Skeletal muscle cell (primary cell): ENCODE measurements around the gene GNB4.

Source experiments
- DNase-seq: peaks from one replicate; pipeline ENCODE4 v3.0.0-alpha.2; 2010; ENCODE audit warnings: low read depth
- H3K4me3 ChIP-seq: 2 replicates; pipeline ENCODE4 v1.5.1; 2011; ENCODE audit warnings: low read depth, mild to moderate bottlenecking, control low read depth, low read length, moderate library complexity

The GNB4 gene

GRCh38 chr3:179451265-179452175 lies at the start of gene GNB4:
GNB4 (minus strand) TSS chr3:179451470; CDS start chr3:179426200, 25,270 bp downstream.
- DNase-seq = peak; percentile 61
- H3K4me3 ChIP-seq = peak within 1 kb of the TSS; percentile 88

- H3K4me3 ChIP-seq = no peak overlapping the region
- DNase-seq = no peak
Measured at GRCh38 chr3:179495483-179495882, 44.2 kb upstream of the GNB4 start.

- no peak overlapping the region for H3K4me3 ChIP-seq
- no peak for DNase-seq
Measured at GRCh38 chr3:179493260-179493659, 42.0 kb upstream of the GNB4 start.

- DNase-seq = no peak
- no peak overlapping the region for H3K4me3 ChIP-seq
Measured at GRCh38 chr3:179488213-179488612, 36.9 kb upstream of the GNB4 start.

- no peak overlapping the region for H3K4me3 ChIP-seq
- no peak for DNase-seq
Measured at GRCh38 chr3:179486806-179487205, 35.5 kb upstream of the GNB4 start.

GRCh38 chr3:179482857-179483256 lies 31.6 kb upstream of the GNB4 start:
- H3K4me3 ChIP-seq = no peak overlapping the region
- no peak for DNase-seq

- H3K4me3 ChIP-seq = no peak overlapping the region
- no peak for DNase-seq
Measured at GRCh38 chr3:179476215-179476614, 24.9 kb upstream of the GNB4 start.

GRCh38 chr3:179474480-179474879 lies 23.2 kb upstream of the GNB4 start:
- DNase-seq = no peak

GRCh38 chr3:179473565-179473964 lies 22.3 kb upstream of the GNB4 start:
- H3K4me3 ChIP-seq = no peak overlapping the region
- no peak for DNase-seq

More at GRCh38 chr3:179474480-179474879, 23.2 kb upstream of the GNB4 start:
- H3K4me3 ChIP-seq = no peak overlapping the region

- no peak for DNase-seq
Measured at GRCh38 chr3:179464323-179465092, 13.2 kb upstream of the GNB4 start.

GRCh38 chr3:179463319-179463718 lies 12.0 kb upstream of the GNB4 start:
- DNase-seq = no peak
- H3K4me3 ChIP-seq = no peak overlapping the region

More at GRCh38 chr3:179464323-179465092, 13.2 kb upstream of the GNB4 start:
- H3K4me3 ChIP-seq = no peak overlapping the region

GRCh38 chr3:179460260-179460659 lies 9.0 kb upstream of the GNB4 start:
- no peak overlapping the region for H3K4me3 ChIP-seq
- DNase-seq = no peak

- H3K4me3 ChIP-seq = no peak overlapping the region
- no peak for DNase-seq
Measured at GRCh38 chr3:179455954-179456353, 4.7 kb upstream of the GNB4 start.

GRCh38 chr3:179454887-179455286 lies 3.6 kb upstream of the GNB4 start:
- H3K4me3 ChIP-seq = no peak overlapping the region
- DNase-seq = no peak

- DNase-seq = no peak
- no peak overlapping the region for H3K4me3 ChIP-seq
Measured at GRCh38 chr3:179453967-179454366, 2.7 kb upstream of the GNB4 start.

- no peak for DNase-seq
- H3K4me3 ChIP-seq = no peak overlapping the region
Measured at GRCh38 chr3:179452872-179453271, 1.6 kb upstream of the GNB4 start.

- H3K4me3 ChIP-seq = peak overlapping the region; percentile 88
- DNase-seq = peak; percentile 44
Measured at GRCh38 chr3:179452176-179452564, 900 bp upstream of the GNB4 start.

GRCh38 chr3:179450901-179451264 lies 387 bp downstream of the GNB4 start:
- no peak for DNase-seq
- H3K4me3 ChIP-seq = peak overlapping the region; percentile 88

- DNase-seq = no peak
- peak overlapping the region; percentile 88 for H3K4me3 ChIP-seq
Measured at GRCh38 chr3:179450261-179450701, 989 bp downstream of the GNB4 start.

GRCh38 chr3:179449636-179450035 lies 1.6 kb downstream of the GNB4 start:
- H3K4me3 ChIP-seq = peak overlapping the region; percentile 88
- DNase-seq = no peak
